Prostate gland (tissue), 2 donors: ENCODE results near the gene RABGGTA.

Experiments
- POLR2A ChIP-seq: fragments of 450-650 bp; IDR thresholded peaks from one replicate; pipeline ENCODE4 v1.6.1; 2016; ENCODE audit warnings: antibody characterized with exemption, mild to moderate bottlenecking
- TF ChIP-seq, protein P1 (sequence below), 4 experiments: fragments of 200-600 bp in 2 of 4; fragments of 450-650 bp in 2 of 4; sonication (generic) in 2 of 4; IDR thresholded peaks; 1 replicate in 3 of 4; 2 replicates in 1 of 4; pipeline ENCODE4 v1.5.1; 2016 to 2019; ENCODE audit warnings: antibody characterized with exemption in 4 of 4, mild to moderate bottlenecking in 2 of 4, moderate library complexity in 2 of 4

DNA sequence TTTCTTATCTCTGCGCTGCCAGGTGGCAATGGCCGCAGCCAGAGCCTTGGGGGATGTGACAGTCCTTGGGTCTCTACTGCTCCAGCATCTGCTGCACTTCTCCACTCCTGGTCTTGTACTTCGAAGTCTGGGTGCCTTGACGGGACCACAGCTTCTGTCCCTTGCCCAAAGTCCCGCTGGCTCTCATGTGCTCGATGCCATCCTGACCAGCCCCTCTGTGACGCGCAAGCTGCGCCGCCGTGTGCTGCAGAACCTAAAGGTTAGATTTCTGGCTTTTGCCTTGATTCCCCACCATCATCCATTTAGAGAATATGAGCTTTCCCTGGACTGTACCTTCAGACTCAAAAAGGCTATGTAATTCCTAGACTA is 32.6 kb upstream of the RABGGTA start:
- TF ChIP-seq, protein P1, sequence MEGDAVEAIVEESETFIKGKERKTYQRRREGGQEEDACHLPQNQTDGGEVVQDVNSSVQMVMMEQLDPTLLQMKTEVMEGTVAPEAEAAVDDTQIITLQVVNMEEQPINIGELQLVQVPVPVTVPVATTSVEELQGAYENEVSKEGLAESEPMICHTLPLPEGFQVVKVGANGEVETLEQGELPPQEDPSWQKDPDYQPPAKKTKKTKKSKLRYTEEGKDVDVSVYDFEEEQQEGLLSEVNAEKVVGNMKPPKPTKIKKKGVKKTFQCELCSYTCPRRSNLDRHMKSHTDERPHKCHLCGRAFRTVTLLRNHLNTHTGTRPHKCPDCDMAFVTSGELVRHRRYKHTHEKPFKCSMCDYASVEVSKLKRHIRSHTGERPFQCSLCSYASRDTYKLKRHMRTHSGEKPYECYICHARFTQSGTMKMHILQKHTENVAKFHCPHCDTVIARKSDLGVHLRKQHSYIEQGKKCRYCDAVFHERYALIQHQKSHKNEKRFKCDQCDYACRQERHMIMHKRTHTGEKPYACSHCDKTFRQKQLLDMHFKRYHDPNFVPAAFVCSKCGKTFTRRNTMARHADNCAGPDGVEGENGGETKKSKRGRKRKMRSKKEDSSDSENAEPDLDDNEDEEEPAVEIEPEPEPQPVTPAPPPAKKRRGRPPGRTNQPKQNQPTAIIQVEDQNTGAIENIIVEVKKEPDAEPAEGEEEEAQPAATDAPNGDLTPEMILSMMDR (IDR thresholded peaks at IDR 0.05), result no peak
- TF ChIP-seq POLR2A, result no peak
